ENCODE data around the gene SYS1.

Gene SYS1

GRCh38 chr20:45358282-45359068 is 4.5 kb upstream of the SYS1 start:
- DNase-seq: no peak

- no peak for DNase-seq
Measured at GRCh38 chr20:45359069-45359405, 3.9 kb upstream of the SYS1 start.

- DNase-seq: no peak
Measured at GRCh38 chr20:45359406-45360148, 3.4 kb upstream of the SYS1 start.

- no peak for DNase-seq
Measured at GRCh38 chr20:45361793-45362192, 1.2 kb upstream of the SYS1 start.

- no peak for DNase-seq
Measured at GRCh38 chr20:45363611-45364492, 896 bp downstream of the SYS1 start.

- DNase-seq: peak; percentile 50
Measured at GRCh38 chr20:45365444-45365970, 2.6 kb downstream of the SYS1 start.

GRCh38 chr20:45366192-45366591 is 3.2 kb downstream of the SYS1 start:
- DNase-seq: no peak

- peak; percentile 30 for DNase-seq
Measured at GRCh38 chr20:45366631-45367030, 3.7 kb downstream of the SYS1 start.

GRCh38 chr20:45367126-45367525 is 4.2 kb downstream of the SYS1 start:
- DNase-seq: peak; percentile 4

GRCh38 chr20:45368221-45368980 is 5.4 kb downstream of the SYS1 start:
- DNase-seq: peak; percentile 57

GRCh38 chr20:45370571-45371160 is 7.7 kb downstream of the SYS1 start:
- DNase-seq: peak; percentile 42

GRCh38 chr20:45372241-45372640 is 9.3 kb downstream of the SYS1 start:
- peak; percentile 47 for DNase-seq

GRCh38 chr20:45372646-45373352 is 9.8 kb downstream of the SYS1 start:
- no peak for DNase-seq

GRCh38 chr20:45373353-45374100 is 10.6 kb downstream of the SYS1 start:
- DNase-seq: peak; percentile 96

- DNase-seq: no peak
Measured at GRCh38 chr20:45374101-45374467, 11.1 kb downstream of the SYS1 start.

GRCh38 chr20:45374966-45375365 is 12.0 kb downstream of the SYS1 start:
- no peak for DNase-seq

GRCh38 chr20:45377269-45377668 is 14.3 kb downstream of the SYS1 start:
- peak; percentile 45 for DNase-seq

GRCh38 chr20:45378191-45378590 is 15.2 kb downstream of the SYS1 start, which contains the start of gene TP53TG5:
Gene TP53TG5, minus strand, starts transcription at chr20:45378325. Its CDS starts 89 bp downstream, at chr20:45378236.
- no peak for DNase-seq

GRCh38 chr20:45387274-45387673 is 24.3 kb downstream of the SYS1 start:
- DNase-seq: no peak

GRCh38 chr20:45390931-45391330 is 28.0 kb downstream of the SYS1 start:
- DNase-seq: no peak

Data from activated CD8-positive, alpha-beta memory T cell treated with anti-CD3 and anti-CD28 coated beads for 24 hours (primary cell).